ENCODE data around the gene C1orf141.

The C1orf141 gene

GRCh38 chr1:67051196-67051595 is 83.6 kb downstream of the C1orf141 start:
- Histone ChIP-seq H3K27ac (ENCODE audit: insufficient read depth, low read length, poor library complexity, severe bottlenecking) (no peak overlapping the region), H3K27me3 (replicated peaks; ENCODE audit: control insufficient read depth, insufficient read depth, low read length, poor library complexity, severe bottlenecking) (no peaks in the 10 kb centered on the region), H3K4me1 (ENCODE audit: control insufficient read depth, insufficient read depth, low read length, poor library complexity, severe bottlenecking) (peaks cover 7% of the 10 kb centered on the region), H3K36me3 (ENCODE audit: control insufficient read depth, insufficient read depth, low read length) (peaks cover 17% of the 10 kb centered on the region), H3K4me3 (ENCODE audit: insufficient read depth, low read depth, low read length, poor library complexity, severe bottlenecking) (no peak overlapping the region), H3K9me3 (ENCODE audit: control insufficient read depth, low read length) (no peaks in the 10 kb centered on the region)
- DNase-seq: no peak

- Histone ChIP-seq H3K27me3 (replicated peaks; ENCODE audit: control insufficient read depth, insufficient read depth, low read length, poor library complexity, severe bottlenecking) (no peaks in the 10 kb centered on the region), H3K9me3 (ENCODE audit: control insufficient read depth, low read length) (no peaks in the 10 kb centered on the region), H3K4me1 (ENCODE audit: control insufficient read depth, insufficient read depth, low read length, poor library complexity, severe bottlenecking) (no peaks in the 10 kb centered on the region), H3K27ac (ENCODE audit: insufficient read depth, low read length, poor library complexity, severe bottlenecking) (no peak overlapping the region), H3K36me3 (ENCODE audit: control insufficient read depth, insufficient read depth, low read length) (peaks cover 44% of the 10 kb centered on the region), H3K4me3 (ENCODE audit: insufficient read depth, low read depth, low read length, poor library complexity, severe bottlenecking) (no peak overlapping the region)
- DNase-seq: no peak
Observed at GRCh38 chr1:67044631-67045270, 90.0 kb downstream of the C1orf141 start.

DNA sequence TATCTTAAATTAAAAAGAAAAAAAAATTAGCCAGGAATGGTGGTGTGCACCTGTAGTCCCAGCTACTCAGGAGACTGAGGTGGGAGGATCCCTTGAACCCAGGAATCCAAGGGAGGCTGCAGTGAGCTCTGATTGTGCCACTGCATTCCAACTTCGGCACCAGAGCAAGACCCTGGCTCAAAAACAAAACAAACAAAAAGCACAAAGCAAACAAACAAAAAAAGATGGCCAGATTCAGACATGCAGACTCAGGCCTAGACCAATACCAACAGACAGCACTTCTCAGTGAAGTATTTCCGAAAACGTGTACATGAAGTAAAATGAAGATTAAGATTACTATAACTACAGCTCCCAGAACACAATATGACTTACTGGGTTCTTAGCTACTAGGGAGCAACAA is 91.4 kb downstream of the C1orf141 start:
- Histone ChIP-seq H3K27me3 (replicated peaks; ENCODE audit: control insufficient read depth, insufficient read depth, low read length, poor library complexity, severe bottlenecking) (no peaks in the 10 kb centered on the region), H3K4me1 (ENCODE audit: control insufficient read depth, insufficient read depth, low read length, poor library complexity, severe bottlenecking) (no peaks in the 10 kb centered on the region), H3K9me3 (ENCODE audit: control insufficient read depth, low read length) (no peaks in the 10 kb centered on the region), H3K27ac (ENCODE audit: insufficient read depth, low read length, poor library complexity, severe bottlenecking) (no peak overlapping the region), H3K36me3 (ENCODE audit: control insufficient read depth, insufficient read depth, low read length) (peaks cover 43% of the 10 kb centered on the region), H3K4me3 (ENCODE audit: insufficient read depth, low read depth, low read length, poor library complexity, severe bottlenecking) (no peak overlapping the region)
- DNase-seq: no peak
